HFFc6 (cell line): Measurements from ENCODE around the gene GRHPR. TPM values are rescaled to one million over a fixed set of nuclear protein-coding genes. Genes with fewer than 3 reads are reported as not detected.
A peak's percentile ranks its signal among the peaks of the same experiment; 100 is the strongest.

Experiments used
- DNase-seq: peaks from one replicate; pipeline ENCODE4 v3.0.0-alpha.2; 2018
- H3K27ac Mint-ChIP-seq: 2 replicates; pipeline ENCODE4 v1.8.0; 2020; ENCODE audit warnings: mild to moderate bottlenecking, mixed read lengths
- H3K27me3 Mint-ChIP-seq: 2 replicates; pipeline ENCODE4 v1.8.0; 2021; ENCODE audit warnings: mild to moderate bottlenecking, moderate library complexity, mixed read lengths; ENCODE audit not compliant: insufficient read depth
- H3K36me3 Mint-ChIP-seq: 2 replicates; pipeline ENCODE4 v1.8.0; 2021; ENCODE audit warnings: low read depth, mixed read lengths
- H3K4me1 Mint-ChIP-seq: 2 replicates; pipeline ENCODE4 v1.8.0; 2020; ENCODE audit warnings: low read depth, mixed read lengths
- H3K4me3 Mint-ChIP-seq: 2 replicates; pipeline ENCODE4 v1.8.0; 2020; ENCODE audit warnings: mild to moderate bottlenecking, moderate library complexity, mixed read lengths
- H3K9me3 Mint-ChIP-seq: 2 replicates; pipeline ENCODE4 v1.8.0; 2020; ENCODE audit warnings: mild to moderate bottlenecking, mixed read lengths
- total RNA-seq, 6 experiments: library from RNA; stranded (reverse); fragmentation: NEBNext Ultra II Directional; extraction: Animal tissue kit (Norgen Biotek cat#: 25700); gene quantifications; 2 replicates in 1 of 6; 3 replicates in 5 of 6; pipeline ENCODE4 v1.2.3, GENCODE V29; 2021
- TF ChIP-seq, protein P1 (sequence below): fragments of 200-600 bp; sonication (generic); IDR thresholded peaks from 2 replicates; pipeline ENCODE4 v1.5.0; 2021; ENCODE audit warnings: antibody characterized with exemption, mild to moderate bottlenecking

GRHPR gene
- total RNA-seq, 6 experiments from 2014 or later = 106 to 116 (median 111) TPM

- no peak for DNase-seq
- peaks cover 30% of the 10 kb centered on the region for H3K36me3 Mint-ChIP-seq
- peak overlapping the region; percentile 8; the same call in 1 of the 2 replicates for H3K27ac Mint-ChIP-seq
- H3K4me3 Mint-ChIP-seq = no peak overlapping the region
- TF ChIP-seq, protein P1, sequence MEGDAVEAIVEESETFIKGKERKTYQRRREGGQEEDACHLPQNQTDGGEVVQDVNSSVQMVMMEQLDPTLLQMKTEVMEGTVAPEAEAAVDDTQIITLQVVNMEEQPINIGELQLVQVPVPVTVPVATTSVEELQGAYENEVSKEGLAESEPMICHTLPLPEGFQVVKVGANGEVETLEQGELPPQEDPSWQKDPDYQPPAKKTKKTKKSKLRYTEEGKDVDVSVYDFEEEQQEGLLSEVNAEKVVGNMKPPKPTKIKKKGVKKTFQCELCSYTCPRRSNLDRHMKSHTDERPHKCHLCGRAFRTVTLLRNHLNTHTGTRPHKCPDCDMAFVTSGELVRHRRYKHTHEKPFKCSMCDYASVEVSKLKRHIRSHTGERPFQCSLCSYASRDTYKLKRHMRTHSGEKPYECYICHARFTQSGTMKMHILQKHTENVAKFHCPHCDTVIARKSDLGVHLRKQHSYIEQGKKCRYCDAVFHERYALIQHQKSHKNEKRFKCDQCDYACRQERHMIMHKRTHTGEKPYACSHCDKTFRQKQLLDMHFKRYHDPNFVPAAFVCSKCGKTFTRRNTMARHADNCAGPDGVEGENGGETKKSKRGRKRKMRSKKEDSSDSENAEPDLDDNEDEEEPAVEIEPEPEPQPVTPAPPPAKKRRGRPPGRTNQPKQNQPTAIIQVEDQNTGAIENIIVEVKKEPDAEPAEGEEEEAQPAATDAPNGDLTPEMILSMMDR = no peak
- no peaks in the 10 kb centered on the region for H3K9me3 Mint-ChIP-seq
- H3K4me1 Mint-ChIP-seq = peaks cover 5% of the 10 kb centered on the region; the same call in 1 of the 2 replicates
- no peaks in the 10 kb centered on the region; the same call in 1 of the 2 replicates for H3K27me3 Mint-ChIP-seq
Measured at GRCh38 chr9:37437010-37437409, 14.5 kb downstream of the GRHPR start.

DNA sequence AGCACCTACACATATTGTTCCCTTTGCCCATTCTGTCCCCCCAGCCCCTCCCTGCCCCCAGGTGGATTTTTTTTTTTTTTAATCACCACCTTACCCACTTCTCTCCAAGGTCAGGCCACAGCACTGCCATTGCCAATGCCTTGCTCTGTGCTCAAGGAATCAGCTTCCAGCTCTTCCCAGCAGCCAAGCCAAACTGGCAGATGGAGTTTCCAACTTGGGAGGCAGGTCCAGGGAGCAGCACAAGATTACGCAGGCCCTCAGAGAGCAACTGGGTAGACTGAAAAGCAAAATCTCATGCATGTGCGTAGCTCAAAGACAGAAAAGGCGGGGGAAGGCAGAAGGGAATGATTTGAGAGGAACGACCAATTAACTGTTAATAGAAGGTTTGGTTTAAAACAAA is 15.1 kb downstream of the GRHPR start:
- Mint-ChIP-seq H3K9me3 (no peaks in the 10 kb centered on the region), H3K4me1 (peaks cover 9% of the 10 kb centered on the region; the same call in 1 of the 2 replicates), H3K36me3 (peaks cover 34% of the 10 kb centered on the region), H3K27ac (no peak overlapping the region), H3K4me3 (no peak overlapping the region), H3K27me3 (no peaks in the 10 kb centered on the region)
- TF ChIP-seq, protein P1 = no peak
- no peak for DNase-seq

- no peaks in the 10 kb centered on the region for H3K27me3 Mint-ChIP-seq
- H3K9me3 Mint-ChIP-seq = no peaks in the 10 kb centered on the region
- peaks cover 13% of the 10 kb centered on the region; the same call in 1 of the 2 replicates for H3K4me1 Mint-ChIP-seq
- no peak overlapping the region for H3K4me3 Mint-ChIP-seq
- TF ChIP-seq, protein P1 = no peak
- H3K27ac Mint-ChIP-seq = no peak overlapping the region
- H3K36me3 Mint-ChIP-seq = peaks cover 34% of the 10 kb centered on the region
- DNase-seq = no peak
Measured at GRCh38 chr9:37438359-37438758, 15.9 kb downstream of the GRHPR start.

- DNase-seq = no peak
- no peaks in the 10 kb centered on the region; the same call in none of the 2 replicates for H3K27me3 Mint-ChIP-seq
- H3K4me3 Mint-ChIP-seq = no peak overlapping the region
- peaks cover 22% of the 10 kb centered on the region for H3K4me1 Mint-ChIP-seq
- no peaks in the 10 kb centered on the region for H3K9me3 Mint-ChIP-seq
- TF ChIP-seq, protein P1 = no peak
- H3K27ac Mint-ChIP-seq = no peak overlapping the region; the same call in 1 of the 2 replicates
- H3K36me3 Mint-ChIP-seq = peaks cover 35% of the 10 kb centered on the region
Measured at GRCh38 chr9:37441776-37442370, 19.4 kb downstream of the GRHPR start.

DNA sequence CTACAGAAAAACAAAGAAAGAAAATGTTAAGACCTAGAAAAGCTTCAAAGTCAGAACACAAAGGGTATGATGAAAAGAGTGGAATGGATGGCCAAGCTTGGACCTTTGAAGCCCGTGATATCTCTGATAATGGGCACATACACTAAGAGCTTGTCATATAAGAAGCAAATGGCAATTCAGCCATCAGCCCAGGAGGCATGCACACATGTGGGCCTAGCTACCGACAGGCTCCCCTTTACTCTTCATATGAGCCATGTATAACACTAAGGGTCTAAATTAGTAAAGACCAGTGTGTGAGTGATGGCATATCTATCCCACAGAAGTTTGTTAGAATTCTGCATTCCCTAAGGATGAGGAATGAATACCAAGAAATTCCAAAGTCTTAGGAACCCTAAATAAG is 20.1 kb downstream of the GRHPR start:
- Mint-ChIP-seq H3K27ac (peak overlapping the region; percentile 31), H3K4me3 (no peak overlapping the region), H3K36me3 (peaks cover 31% of the 10 kb centered on the region)

More for the DNA sequence above, 20.1 kb downstream of the GRHPR start:
- H3K4me1 Mint-ChIP-seq = peaks cover 26% of the 10 kb centered on the region
- H3K9me3 Mint-ChIP-seq = no peaks in the 10 kb centered on the region
- TF ChIP-seq, protein P1 = no peak
- no peaks in the 10 kb centered on the region; the same call in none of the 2 replicates for H3K27me3 Mint-ChIP-seq
- no peak for DNase-seq
